ENCODE results near the gene PRUNE2. TPM values are rescaled to one million over a fixed set of nuclear protein-coding genes. Genes with fewer than 3 reads are reported as not detected.
A peak's percentile ranks its signal among the peaks of the same experiment; 100 is the strongest.
"Not testable (repeated sequence)": the region's sequence is repeated elsewhere in the genome, so short reads cannot be mapped to it uniquely, and the experiment has no call there.

PRUNE2 gene
- total RNA-seq, 1 donor from 2014 or later = 26.3 TPM

- no peak for DNase-seq
Observed at GRCh38 chr9:76692458-76693129, 213.3 kb downstream of the PRUNE2 start.

DNA sequence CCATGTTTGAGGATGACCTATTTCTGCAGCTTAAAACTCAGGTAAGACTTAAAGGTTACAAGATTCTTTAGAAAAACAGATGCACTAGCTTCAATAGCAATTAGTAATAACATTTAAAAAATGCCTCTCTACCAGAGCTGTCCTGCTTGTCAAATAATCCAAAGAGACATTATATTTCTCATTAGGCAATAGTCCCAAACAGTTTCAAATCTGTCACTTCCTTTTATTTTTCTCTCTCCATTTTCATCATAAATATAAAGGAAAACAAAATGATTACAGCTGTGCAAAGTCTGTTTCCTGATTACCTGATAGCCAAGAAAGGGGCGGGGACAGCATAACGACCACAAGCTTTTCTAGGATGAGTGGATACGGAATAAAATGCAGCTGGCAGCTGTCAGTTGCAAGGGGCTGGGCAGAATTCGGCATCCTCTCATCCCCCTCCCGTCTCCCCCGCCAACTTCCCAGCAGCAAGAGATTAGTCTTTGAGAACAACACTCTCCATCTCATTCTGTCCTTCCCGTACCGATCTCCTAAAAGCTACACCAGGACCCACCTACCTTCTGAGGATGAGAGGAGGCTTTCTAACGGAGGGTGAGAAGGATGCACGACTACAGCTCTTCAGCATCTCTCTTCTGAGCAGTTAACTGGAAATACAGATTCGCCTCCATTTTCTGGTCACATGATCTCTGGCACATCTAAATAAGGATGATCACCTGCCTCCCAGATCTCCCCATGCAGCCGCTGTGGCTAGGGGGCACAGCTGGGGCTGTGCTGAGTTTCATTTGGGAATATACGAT is 214.2 kb downstream of the PRUNE2 start:
- peak; percentile 78 for DNase-seq

- peak; percentile 45 for DNase-seq
Observed at GRCh38 chr9:76690973-76691370, 214.9 kb downstream of the PRUNE2 start.

DNA sequence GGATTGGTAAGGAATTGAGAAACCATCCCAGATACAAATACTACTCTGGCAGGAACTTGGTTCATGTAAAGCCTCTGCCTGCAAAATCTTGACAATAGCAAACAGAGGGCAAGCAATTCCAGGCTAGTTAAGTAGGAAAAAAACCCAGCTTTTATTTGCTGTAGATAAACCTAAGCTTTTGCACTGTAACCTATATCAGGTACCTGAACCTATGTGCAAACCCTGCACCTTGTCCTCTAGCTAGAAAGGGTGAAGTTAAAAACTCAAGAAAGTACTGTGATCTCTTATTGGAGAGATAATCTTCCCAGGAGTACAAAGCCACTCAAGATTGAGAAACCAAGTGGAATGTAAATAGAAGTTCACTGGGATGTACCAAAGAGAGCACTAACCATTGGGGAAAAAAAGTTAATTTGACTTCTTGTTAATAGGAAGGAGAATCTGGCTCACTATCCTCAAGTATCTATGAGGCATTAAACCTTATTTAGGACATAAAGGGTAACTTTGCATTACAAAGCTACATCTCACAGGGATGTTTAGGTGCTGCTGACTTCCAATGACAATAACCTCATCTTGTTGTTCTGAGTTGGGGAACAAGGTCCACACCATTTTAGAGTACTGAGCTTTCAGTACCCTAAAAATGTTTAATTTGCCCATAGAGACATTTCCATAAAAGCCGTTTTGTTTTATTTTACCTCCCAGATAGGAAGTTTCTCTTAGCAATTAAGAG is 215.5 kb downstream of the PRUNE2 start:
- no peak for DNase-seq

- no peak for DNase-seq
Observed at GRCh38 chr9:76688471-76689238, 217.3 kb downstream of the PRUNE2 start.

- no peak for DNase-seq
Observed at GRCh38 chr9:76687861-76688391, 218.0 kb downstream of the PRUNE2 start.

DNA sequence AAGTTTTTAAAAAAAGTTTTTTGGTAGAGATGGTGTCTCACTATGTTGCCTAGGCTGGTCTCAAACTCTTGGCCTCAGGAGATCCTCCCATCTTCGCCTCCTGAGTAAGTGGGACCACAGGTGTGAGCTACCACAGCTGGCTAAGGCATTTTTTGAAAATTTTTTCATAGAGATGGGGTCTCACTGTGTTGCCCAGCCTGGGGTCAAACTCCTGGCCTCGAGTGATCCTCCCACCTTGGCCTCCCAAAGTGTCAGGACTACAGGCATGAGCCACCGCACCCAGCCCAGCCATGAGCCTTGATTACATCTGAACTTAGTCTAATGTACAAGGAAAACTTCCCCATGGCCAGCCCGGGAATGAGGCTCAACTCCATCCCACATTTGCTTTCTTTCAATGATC is 219.2 kb downstream of the PRUNE2 start:
- DNase-seq = no peak

DNA sequence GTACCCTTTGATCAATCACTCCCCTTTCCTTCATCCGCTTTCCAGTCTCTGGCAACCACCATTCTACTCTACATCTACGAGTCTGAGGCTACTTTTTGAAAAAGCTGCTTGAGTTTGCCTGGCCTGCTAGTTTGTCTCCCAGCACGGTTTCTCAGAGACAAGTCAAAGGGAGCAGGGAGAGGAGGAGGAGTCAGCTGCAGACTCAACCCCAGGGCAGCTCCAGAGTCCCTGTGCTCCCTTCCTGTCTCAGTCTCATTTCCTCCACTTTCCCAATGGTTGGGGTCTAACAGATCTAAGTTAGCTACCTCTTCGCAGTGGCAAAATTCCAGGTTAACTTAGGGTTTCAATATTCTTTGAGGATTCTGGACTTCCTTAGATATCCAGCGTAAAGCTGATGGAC is 221.7 kb downstream of the PRUNE2 start:
- DNase-seq = no peak

GRCh38 chr9:76681556-76681955 is 224.4 kb downstream of the PRUNE2 start:
- no peak for DNase-seq

- no peak for DNase-seq
Observed at GRCh38 chr9:76680716-76681425, 225.0 kb downstream of the PRUNE2 start.

DNA sequence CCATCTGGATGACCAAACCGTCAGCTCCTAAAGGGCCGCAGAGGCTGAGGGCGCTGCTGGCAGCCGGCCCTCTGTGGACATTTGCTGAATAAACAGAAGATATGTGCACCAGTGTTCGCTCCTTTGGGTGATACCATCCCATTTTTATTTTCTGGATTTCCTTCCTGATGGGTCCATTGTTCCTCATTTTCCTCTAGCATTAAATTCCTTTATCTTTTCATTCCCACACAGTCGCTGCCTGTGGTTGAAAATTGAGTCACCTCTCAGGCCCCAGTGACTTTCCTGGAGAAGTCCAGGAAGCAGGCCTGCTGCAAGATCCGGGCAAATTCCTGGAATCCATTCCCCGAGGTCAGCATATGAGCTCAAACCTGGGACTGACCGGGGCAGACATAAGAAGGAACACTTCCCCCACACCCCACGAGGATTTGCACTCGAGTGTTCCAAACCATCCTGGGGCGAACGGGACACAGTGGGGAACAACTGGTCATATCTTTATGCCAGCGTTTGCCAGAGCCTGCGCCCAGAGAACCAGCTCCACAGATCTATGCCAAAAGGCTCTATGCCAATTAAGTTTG is 228.3 kb downstream of the PRUNE2 start:
- no peak for DNase-seq

DNA sequence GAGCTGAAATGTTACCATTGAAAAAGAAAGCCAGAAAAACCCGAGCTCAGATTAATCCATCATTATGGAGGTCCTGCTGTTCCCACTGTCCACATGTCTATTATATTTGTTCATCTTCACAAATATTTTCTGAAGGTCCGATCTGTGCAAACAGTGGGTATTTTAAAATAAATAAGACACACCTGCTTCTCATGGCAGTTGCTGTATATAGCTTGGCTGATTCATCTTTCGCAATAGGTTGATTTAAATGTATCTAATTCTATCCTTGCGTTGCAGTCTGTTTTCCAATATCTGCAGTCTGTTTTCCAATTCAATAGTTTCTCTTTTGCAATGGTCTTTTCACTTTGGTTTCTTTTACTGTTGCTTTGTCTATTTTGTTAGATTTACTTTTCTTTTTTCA is 229.1 kb downstream of the PRUNE2 start:
- no peak for DNase-seq

GRCh38 chr9:76667521-76667957 is 238.4 kb downstream of the PRUNE2 start:
- DNase-seq = peak; percentile 34

- not testable (repeated sequence) for DNase-seq
Observed at GRCh38 chr9:76665966-76666365, 239.9 kb downstream of the PRUNE2 start.

GRCh38 chr9:76665458-76665857 is 240.5 kb downstream of the PRUNE2 start:
- DNase-seq = no peak

DNA sequence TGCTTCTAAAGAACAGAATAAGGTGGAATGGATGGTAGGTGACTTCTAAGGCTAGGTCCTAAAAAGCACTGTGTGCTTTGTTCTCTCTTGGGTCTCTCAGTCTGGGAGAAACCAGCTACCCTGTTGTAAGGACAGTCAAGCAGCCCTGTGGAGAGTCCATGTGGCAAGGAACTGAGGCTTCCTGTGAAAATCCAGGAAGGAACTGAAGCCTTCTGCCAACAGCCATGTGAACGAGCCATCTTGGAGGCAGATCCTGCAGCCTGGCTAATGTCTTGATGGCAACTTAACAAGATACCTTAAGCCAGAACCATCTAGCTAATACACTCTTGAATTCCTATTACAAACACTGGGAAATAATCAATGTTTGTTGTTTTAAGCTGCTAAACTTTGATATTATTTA is 241.8 kb downstream of the PRUNE2 start:
- DNase-seq = no peak

DNA sequence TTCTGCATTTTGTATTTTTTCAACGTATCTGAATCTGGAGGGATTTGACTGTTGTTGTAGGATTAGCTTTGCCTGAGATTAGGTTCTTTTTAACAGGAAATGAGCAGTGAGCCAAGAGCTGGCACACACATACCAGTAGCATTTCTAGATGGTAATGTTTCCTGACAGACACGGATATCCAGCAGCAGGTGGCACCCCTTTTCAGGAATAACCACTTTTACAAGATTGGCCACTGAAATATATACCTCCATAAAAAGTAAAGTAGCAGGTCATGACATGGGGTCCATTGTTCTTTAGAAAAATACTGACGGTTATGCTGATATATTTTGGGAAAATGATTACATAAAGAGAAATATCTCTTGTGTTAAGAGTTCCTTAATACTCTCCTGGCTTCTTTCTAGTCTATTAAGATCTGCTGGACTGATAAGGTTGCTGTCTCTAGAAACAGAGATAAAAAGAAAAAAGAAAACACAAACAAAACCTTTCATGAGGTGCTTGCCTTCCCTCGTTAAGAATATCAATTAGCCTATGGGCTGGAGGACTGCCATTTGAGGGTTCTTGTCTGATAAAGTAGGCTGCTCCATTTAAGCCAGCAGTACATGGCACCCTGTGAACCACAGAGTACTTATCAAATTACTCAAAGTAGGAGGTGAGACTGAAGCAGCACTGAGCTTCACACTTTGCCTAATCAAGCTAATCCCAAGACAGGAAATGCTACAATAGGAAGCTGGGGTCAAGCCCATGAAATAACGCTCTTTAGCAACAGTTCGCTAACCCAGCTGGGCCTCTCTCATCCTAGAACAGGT is 243.2 kb downstream of the PRUNE2 start:
- DNase-seq = peak; percentile 61

DNA sequence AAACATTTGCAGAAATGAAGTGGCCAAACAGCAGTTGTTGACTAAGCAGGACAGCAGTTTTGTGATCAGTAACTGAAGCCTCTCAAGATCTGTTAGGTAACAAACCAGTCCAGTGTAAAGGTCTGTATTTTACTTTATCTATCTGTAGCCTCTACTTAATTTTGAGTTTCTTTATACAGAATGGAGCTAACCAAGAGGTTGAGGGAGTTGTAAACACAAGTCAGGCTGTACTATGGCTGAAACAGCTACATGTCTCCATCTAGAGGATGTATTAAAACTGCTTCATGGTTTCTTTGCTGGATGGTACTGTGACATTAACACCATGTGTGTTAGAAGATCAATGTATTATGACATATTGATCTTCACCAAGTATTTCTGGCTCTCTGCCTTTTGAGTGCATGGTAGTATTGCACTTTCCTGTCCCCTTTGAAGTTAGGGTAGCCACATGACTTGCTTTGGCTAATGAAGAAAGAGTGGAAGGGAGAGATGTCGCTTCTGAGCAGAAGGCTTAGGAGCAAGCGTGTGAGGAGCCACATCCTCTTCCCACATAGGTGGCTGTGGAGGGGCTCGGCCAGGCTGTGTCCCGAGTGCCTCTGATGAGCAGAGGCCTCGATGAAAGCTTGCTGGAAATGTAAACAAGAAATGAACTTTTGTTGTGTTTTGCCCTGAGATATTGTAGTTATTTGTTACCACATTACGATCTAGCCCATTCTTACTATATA is 247.2 kb downstream of the PRUNE2 start:
- peak; percentile 62 for DNase-seq

GRCh38 chr9:76657265-76657664 is 248.6 kb downstream of the PRUNE2 start:
- DNase-seq = no peak

Data from tongue (tissue), 2 donors.